ENCODE data around the gene PEX6. TPM values are rescaled to one million over a fixed set of nuclear protein-coding genes. Genes with fewer than 3 reads are reported as not detected.

PEX6 gene
- total and polyA plus RNA-seq, 4 donors = 8.8 to 22.9 (median 13.8) TPM

DNA sequence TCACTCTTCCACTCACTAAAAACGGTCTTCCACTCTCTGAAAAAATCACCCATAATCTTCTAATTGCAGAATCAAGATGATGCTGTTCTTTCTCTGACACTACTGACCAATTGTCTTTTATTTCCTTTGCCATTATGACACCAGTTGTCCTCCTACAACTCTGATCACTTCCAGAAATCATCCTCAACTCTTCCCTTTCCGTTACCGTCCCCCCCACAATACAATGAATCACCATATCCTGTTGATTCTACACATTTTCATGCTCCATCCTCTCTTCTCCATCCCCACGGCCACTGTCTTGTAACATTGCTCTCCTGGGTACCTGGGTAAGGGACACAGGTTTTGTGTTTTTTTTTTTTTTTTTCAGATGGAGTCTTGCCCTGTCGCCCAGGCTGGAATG, 2.9 kb upstream of the PEX6 start:
- Histone ChIP-seq H3K4me1 (ENCODE audit: control insufficient read depth in 5 of 5, insufficient read depth in 5 of 5, low read length in 5 of 5) (peaks cover 9 to 39% (median 24%) of the 10 kb centered on the region in 5 donors), H3K27me3 (ENCODE audit: control insufficient read depth in 3 of 3, insufficient read depth in 3 of 3, low read length in 2 of 3) (no peaks in the 10 kb centered on the region), H3K9me3 (ENCODE audit: control insufficient read depth in 4 of 4, insufficient read depth in 3 of 4, low read length in 3 of 4) (no peaks in the 10 kb centered on the region), H3K36me3 (ENCODE audit: control insufficient read depth in 4 of 4, insufficient read depth in 4 of 4, low read length in 4 of 4) (no peaks in the 10 kb centered on the region), H3K4me3 (no peak overlapping the region), H3K9ac (ENCODE audit: insufficient read depth in 1 of 2, low read length in 2 of 2) (no peak overlapping the region), H3K27ac (ENCODE audit: low read depth in 1 of 2, low read length in 1 of 2) (no peak overlapping the region)
- no peak for TF ChIP-seq CTCF (IDR thresholded peaks at IDR 0.05; ENCODE audit: control extremely low read depth, extremely low read depth)
- WGBS, 2 donors = 75 to 90% methylated on average over 5 of the region's 5 CpGs
- DNase-seq (no peak), ATAC-seq (ENCODE audit: insufficient read depth, low FRiP score) (no peak)

DNA sequence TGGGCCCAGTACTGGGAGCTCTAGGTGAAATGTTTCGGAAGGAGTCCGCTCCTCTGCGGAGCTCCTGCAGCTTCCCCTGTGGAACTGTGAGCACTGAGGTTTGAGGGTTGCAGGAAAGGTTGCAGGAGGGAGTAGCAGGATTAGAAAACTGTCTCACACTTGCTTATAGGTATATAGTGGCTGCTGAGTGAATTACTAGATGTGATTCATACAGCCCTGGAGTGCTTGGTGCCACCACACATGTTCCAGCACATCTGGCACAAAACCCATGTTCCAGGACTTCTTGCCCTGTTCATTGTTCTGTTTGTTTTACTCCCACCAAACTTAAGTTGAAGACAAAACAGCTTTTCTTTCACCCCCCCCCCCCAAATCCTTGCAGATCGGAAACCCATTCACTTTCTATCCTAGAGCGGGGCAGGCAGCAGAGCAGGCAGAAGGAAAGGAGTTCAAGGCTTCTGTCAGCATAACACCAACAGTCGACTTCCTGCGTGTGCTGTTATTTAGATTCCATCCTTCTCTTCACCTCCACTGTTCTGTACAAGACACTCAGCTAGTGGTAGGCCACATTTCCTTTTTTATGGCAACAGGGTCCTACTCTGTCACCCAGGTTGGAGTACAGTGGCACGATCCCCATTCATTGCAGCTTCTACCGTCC, 669 bp upstream of the PEX6 start:
- TF ChIP-seq CTCF (IDR thresholded peaks at IDR 0.05; ENCODE audit: control extremely low read depth, extremely low read depth) = no peak
- peak overlapping the region; percentile 92 for H3K4me3 ChIP-seq
- ATAC-seq (ENCODE audit: insufficient read depth, low FRiP score) (no peak), DNase-seq (peak in 1 of 3 donors; percentile 17)
- H3K27me3 ChIP-seq (ENCODE audit: control insufficient read depth in 3 of 3, insufficient read depth in 3 of 3, low read length in 2 of 3) = no peaks in the 10 kb centered on the region
- peak overlapping the region; percentile 85 to 95 for H3K27ac ChIP-seq (ENCODE audit: low read depth in 1 of 2, low read length in 1 of 2)
- H3K9ac ChIP-seq (ENCODE audit: insufficient read depth in 1 of 2, low read length in 2 of 2) = peak overlapping the region; percentile 56 to 79
- peaks cover 0 to 2% (median 0%) of the 10 kb centered on the region in 4 donors for H3K36me3 ChIP-seq (ENCODE audit: control insufficient read depth in 4 of 4, insufficient read depth in 4 of 4, low read length in 4 of 4)
- peaks cover 6 to 24% (median 12%) of the 10 kb centered on the region in 5 donors for H3K4me1 ChIP-seq (ENCODE audit: control insufficient read depth in 5 of 5, insufficient read depth in 5 of 5, low read length in 5 of 5)
- no peaks in the 10 kb centered on the region for H3K9me3 ChIP-seq (ENCODE audit: control insufficient read depth in 4 of 4, insufficient read depth in 3 of 4, low read length in 3 of 4)
- WGBS, 2 donors = 37 to 41% methylated on average over 9 of the region's 9 CpGs

- peak; percentile 8 to 31 (median 10) for DNase-seq
- WGBS, 2 donors = 0% methylated on average over 23 to 28 of the region's 28 CpGs
- TF ChIP-seq CTCF (IDR thresholded peaks at IDR 0.05; ENCODE audit: control extremely low read depth, extremely low read depth) = no peak
- Histone ChIP-seq H3K9me3 (ENCODE audit: control insufficient read depth in 4 of 4, insufficient read depth in 3 of 4, low read length in 3 of 4) (no peaks in the 10 kb centered on the region), H3K27me3 (ENCODE audit: control insufficient read depth in 3 of 3, insufficient read depth in 3 of 3, low read length in 2 of 3) (no peaks in the 10 kb centered on the region), H3K9ac (ENCODE audit: insufficient read depth in 1 of 2, low read length in 2 of 2) (peak overlapping the region; percentile 73 to 76), H3K4me3 (peak overlapping the region; percentile 92), H3K27ac (ENCODE audit: low read depth in 1 of 2, low read length in 1 of 2) (peak overlapping the region; percentile 85 to 95), H3K36me3 (ENCODE audit: control insufficient read depth in 4 of 4, insufficient read depth in 4 of 4, low read length in 4 of 4) (peaks cover 0 to 5% (median 1%) of the 10 kb centered on the region in 4 donors), H3K4me1 (ENCODE audit: control insufficient read depth in 5 of 5, insufficient read depth in 5 of 5, low read length in 5 of 5) (peaks cover 6 to 19% (median 10%) of the 10 kb centered on the region in 5 donors)
- ATAC-seq (ENCODE audit: insufficient read depth, low FRiP score) = peak; percentile 4
Observed at GRCh38 chr6:42978487-42978838, 518 bp downstream of the PEX6 start.
